Panc1 (cell line): ENCODE data around the gene AKT3. TPM values are rescaled to one million over a fixed set of nuclear protein-coding genes. Genes with fewer than 3 reads are reported as not detected.

Source experiments
- ATAC-seq: fragments of 200-7000 bp; cut with Tn5 transposase; 2 replicates; pipeline ENCODE4 v1.9.1; 2020; ENCODE audit warnings: mild to moderate bottlenecking, moderate library complexity
- BruUV-seq: library from RNA; stranded (reverse); fragments of 400-500 nt; replicated peaks from 2 replicates; lab custom pipeline; 2021; lab: Mats Ljungman, UMichigan
- CTCF ChIA-PET: fragments of 300-600 bp; sonication (Branson Sonifier 250); formaldehyde crosslinking; loops from one replicate; lab custom pipeline; 2022; ENCODE audit warnings: antibody characterized with exemption; lab: Charles Lee
- POLR2A ChIA-PET: fragments of 300-600 bp; sonication (Branson Sonifier 250); formaldehyde crosslinking; loops from one replicate; lab custom pipeline; 2022; ENCODE audit warnings: antibody characterized with exemption; lab: Charles Lee
- DNase-seq: peaks from one replicate; pipeline ENCODE4 v3.0.0-alpha.2; 2010; ENCODE audit warnings: low read depth, low spot score
- H3K27ac ChIP-seq: 2 replicates; pipeline ENCODE4 v1.5.1; 2011; ENCODE audit warnings: mild to moderate bottlenecking, low read length, inconsistent platforms
- H3K27me3 ChIP-seq: fragments of 200-500 bp; sonication (Bioruptor generic); 2 replicates; pipeline ENCODE4 v1.6.0; 2014; ENCODE audit warnings: low read length, inconsistent platforms; ENCODE audit not compliant: control insufficient read depth, insufficient read depth
- H3K36me3 ChIP-seq: fragments of 200-500 bp; sonication (Bioruptor generic); 2 replicates; pipeline ENCODE4 v1.5.1; 2014; ENCODE audit warnings: inconsistent platforms, mild to moderate bottlenecking, low read length, moderate library complexity; ENCODE audit not compliant: control insufficient read depth, insufficient read depth
- H3K4me1 ChIP-seq: 2 replicates; pipeline ENCODE4 v1.5.1; 2011; ENCODE audit warnings: inconsistent platforms, mild to moderate bottlenecking, low read length, moderate library complexity; ENCODE audit not compliant: control insufficient read depth, insufficient read depth
- H3K4me3 ChIP-seq, 2 experiments: 2 replicates each; pipeline ENCODE4 v1.5.1; 2011 to 2012; ENCODE audit warnings: low read depth in 2 of 2, low read length in 2 of 2, mild to moderate bottlenecking in 2 of 2, inconsistent platforms in 1 of 2, moderate library complexity in 1 of 2
- H3K9me3 ChIP-seq: fragments of 200-500 bp; sonication (Bioruptor generic); 2 replicates; pipeline ENCODE4 v1.5.1; 2014; ENCODE audit warnings: low read depth, mild to moderate bottlenecking, inconsistent platforms, low read length, moderate library complexity; ENCODE audit not compliant: control insufficient read depth, insufficient read depth
- CTCF ChIP-seq: fragments of 450-650 bp; IDR thresholded peaks from 2 replicates; pipeline ENCODE4 v1.5.1; 2017; ENCODE audit warnings: mild to moderate bottlenecking
- POLR2AphosphoS5 ChIP-seq: IDR thresholded peaks from 2 replicates; pipeline ENCODE4 v1.6.1; 2012; ENCODE audit warnings: mild to moderate bottlenecking, low read depth, low read length, moderate library complexity
- REST ChIP-seq, 2 experiments: IDR thresholded peaks; 2 replicates each; pipeline ENCODE4 v1.6.1; 2011 to 2012; ENCODE audit warnings: low read depth in 2 of 2, control low read depth in 1 of 2, low read length in 1 of 2, mild to moderate bottlenecking in 1 of 2, moderate library complexity in 1 of 2; ENCODE audit not compliant: insufficient read depth in 1 of 2
- SIN3A ChIP-seq: IDR thresholded peaks from 2 replicates; pipeline ENCODE4 v1.6.1; 2012; ENCODE audit warnings: low read depth, mild to moderate bottlenecking, low read length, moderate library complexity, borderline replicate concordance; ENCODE audit not compliant: insufficient read depth
- TCF7L2 ChIP-seq: IDR thresholded peaks from 2 replicates; pipeline ENCODE4 v1.6.1; 2011; ENCODE audit warnings: mild to moderate bottlenecking, low read depth, low read length, inconsistent platforms
- in situ Hi-C: cut with HindIII; loops from 2 replicates; pipeline ENCODE4 v1.10.0; 2016; ENCODE audit warnings: low sequenced_read_pairs, low pct_unique_long_range_greater_than_20kb
- intact Hi-C: fragments of 100-400 bp; cut with micrococcal nuclease; formaldehyde crosslinking; loops from one replicate; pipeline ENCODE4 v1.10.0; 2022; ENCODE audit not compliant: unreplicated experiment
- total RNA-seq: library from RNA; stranded (reverse); gene quantifications from one replicate; pipeline ENCODE4 v1.2.1, GENCODE V29; 2021; ENCODE audit not compliant: unreplicated experiment

Gene AKT3
- total RNA-seq, 1 experiment from 2014 or later, result 11.0 TPM

GRCh38 chr1:243712242-243712641 is 137.8 kb downstream of the AKT3 start:
- ChIA-PET POLR2A (no interaction called here), CTCF (no interaction called here)
- Histone ChIP-seq H3K4me3 (no peak overlapping the region), H3K9me3 (no peaks in the 10 kb centered on the region), H3K27me3 (no peaks in the 10 kb centered on the region), H3K36me3 (no peaks in the 10 kb centered on the region), H3K4me1 (no peaks in the 10 kb centered on the region), H3K27ac (no peak overlapping the region)
- no TSS peak for BruUV-seq
- TF ChIP-seq CTCF (no peak), TCF7L2 (no peak), SIN3A (no peak)
- in situ Hi-C loops, result no loop called here
- ATAC-seq, result no peak
- DNase-seq, result no peak
- intact Hi-C loops, result no loop called here

GRCh38 chr1:243710467-243710866 is 139.6 kb downstream of the AKT3 start:
- DNase-seq (no peak), ATAC-seq (no peak)
- H3K36me3 ChIP-seq, result no peaks in the 10 kb centered on the region
- no TSS peak for BruUV-seq
- in situ Hi-C loops, result no loop called here
- no peak overlapping the region for H3K4me3 ChIP-seq
- no peaks in the 10 kb centered on the region for H3K27me3 ChIP-seq
- CTCF ChIA-PET, result no interaction called here
- H3K27ac ChIP-seq, result no peak overlapping the region
- POLR2A ChIA-PET, result no interaction called here
- H3K9me3 ChIP-seq, result no peaks in the 10 kb centered on the region
- H3K4me1 ChIP-seq, result no peaks in the 10 kb centered on the region
- TF ChIP-seq POLR2AphosphoS5 (no peak), CTCF (no peak), REST (IDR thresholded peaks at IDR 0.05; ENCODE audit: insufficient read depth in 1 of 2, low read depth in 2 of 2, low read length in 1 of 2) (no peak), SIN3A (no peak), TCF7L2 (no peak)
- intact Hi-C loops, result no loop called here
